HG03575 (cell line): ENCODE results near the gene HAND2.

ENCODE experiments used
- ATAC-seq: cut with Tn5 transposase; IDR thresholded peaks from one replicate; pipeline ENCODE4 v1.9.1; 2021; ENCODE audit not compliant: unreplicated experiment, insufficient number of reproducible peaks, low FRiP score; ENCODE audit errors: extremely low read depth

HAND2 gene

DNA sequence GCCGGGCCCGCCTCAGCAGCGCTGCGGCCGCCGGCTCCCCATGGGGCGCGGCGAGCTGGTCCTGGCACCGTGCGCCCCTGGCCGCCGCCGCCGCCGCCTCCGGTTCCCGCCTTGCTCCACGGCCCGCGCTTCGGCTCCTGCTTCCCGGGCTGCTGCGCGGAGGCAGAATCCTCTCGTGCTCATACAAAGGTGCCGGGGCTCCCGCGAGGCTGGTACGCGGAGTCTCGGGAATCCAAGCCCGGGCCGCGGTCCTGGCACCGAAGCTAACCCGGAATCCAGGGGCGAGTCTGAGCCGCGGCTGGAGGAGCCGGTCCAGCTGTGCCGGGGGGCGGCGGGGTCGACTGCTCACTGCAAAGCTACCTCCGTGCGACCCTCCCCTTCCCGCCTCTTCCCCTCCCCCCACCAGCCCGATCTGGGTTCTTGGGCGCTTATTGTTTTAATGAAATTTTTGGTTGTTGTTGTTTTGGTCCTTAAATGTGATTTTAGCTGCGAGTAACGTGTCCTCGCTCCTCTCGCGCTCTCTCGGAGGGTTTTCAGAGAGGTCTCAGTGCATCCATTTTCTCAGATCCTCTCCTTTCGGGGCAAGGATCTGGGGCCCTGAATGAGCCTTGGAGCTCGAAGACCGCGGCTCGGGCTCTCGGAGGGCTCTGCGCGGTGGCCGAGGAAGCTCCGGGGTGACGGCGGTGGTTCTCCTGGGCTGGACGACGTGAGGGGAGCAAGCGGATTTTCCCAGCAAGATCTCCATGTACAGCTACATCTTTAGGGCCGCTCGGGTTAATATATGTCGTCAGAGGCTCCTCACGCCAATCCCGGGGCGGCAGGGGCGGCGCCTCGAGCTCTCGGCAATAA is at the start of gene HAND2:
HAND2 (minus strand) TSS at position 753 of the 849 bp plus-strand sequence. CDS start 940 bp downstream, outside the sequence.
- ATAC-seq, result no peak

- ATAC-seq, result no peak
Observed at GRCh38 chr4:173578956-173579355, 48.9 kb upstream of the HAND2 start.

- no peak for ATAC-seq
Observed at GRCh38 chr4:173577963-173578362, 47.9 kb upstream of the HAND2 start.

DNA sequence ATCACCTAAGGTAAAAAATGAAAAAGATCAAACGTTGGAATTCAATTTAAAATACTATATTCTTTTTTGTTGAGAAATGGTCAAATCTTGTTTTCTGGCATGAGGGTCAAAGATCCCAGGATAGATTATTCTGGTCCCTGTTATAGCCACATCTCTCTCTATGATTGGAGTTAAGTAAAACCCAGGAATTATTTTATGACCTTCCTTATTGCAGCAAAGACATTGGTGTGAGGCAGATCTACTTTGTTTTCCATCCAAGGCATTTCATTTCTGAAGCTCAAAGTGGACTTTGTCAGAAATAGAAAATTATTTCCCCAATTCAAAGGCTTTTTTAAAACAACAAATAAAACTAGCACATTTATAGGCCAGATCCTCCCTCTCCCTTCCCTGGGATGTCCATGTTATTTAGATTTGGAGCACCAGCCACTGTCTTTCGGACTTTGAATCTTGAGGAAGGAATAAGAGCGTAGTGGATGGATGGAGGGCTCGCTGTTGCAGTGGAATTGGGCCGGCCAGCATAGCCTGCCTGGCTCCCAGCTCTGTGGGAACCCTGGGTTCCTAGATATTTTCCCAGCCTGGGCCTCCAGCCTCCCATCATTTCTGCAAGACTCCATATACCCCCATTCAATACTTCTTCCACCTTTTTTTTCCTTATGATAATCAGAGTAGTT is 45.6 kb upstream of the HAND2 start:
- no peak for ATAC-seq

DNA sequence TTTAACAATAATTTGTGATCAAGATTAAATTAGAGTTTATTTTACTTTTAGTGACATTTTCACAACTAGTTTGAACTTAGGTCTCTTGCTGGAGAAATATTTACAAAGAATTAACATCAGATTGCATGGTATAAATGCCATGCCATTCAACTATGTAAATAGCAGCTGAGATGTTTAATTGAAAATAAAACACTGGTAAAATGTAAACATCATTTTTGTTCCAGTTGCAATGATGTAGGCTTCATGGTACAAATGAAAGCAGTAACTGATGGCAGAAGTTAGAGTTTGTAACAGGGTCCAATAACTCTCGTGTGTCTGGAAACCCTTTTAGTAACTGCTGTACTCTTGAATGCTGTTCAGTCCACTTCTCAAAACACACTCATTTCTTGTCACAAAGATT is 43.7 kb upstream of the HAND2 start:
- ATAC-seq, result no peak

GRCh38 chr4:173573286-173573685 is 43.3 kb upstream of the HAND2 start:
- ATAC-seq, result no peak

GRCh38 chr4:173572493-173573129 is 42.6 kb upstream of the HAND2 start:
- no peak for ATAC-seq

DNA sequence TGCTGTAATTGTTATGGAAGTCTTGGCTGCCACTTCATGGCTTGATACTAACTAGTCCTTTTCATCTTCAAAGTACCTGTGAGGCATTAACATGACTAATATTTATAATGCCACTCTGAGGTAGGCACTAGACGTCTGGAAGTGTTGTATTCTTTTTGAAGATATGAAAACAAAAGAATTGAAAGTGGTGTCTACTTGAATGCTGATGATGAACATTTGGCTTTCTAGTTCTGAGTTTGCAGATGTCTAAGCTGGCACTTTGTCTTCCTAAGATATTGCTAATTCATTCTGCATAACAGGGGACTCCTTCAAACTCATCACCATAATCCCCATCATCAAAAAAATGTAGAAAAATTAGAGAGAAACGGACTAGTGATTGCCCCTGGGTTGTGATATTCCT is 41.6 kb upstream of the HAND2 start:
- ATAC-seq, result no peak

- ATAC-seq, result no peak
Observed at GRCh38 chr4:173565281-173565680, 35.3 kb upstream of the HAND2 start.

- no peak for ATAC-seq
Observed at GRCh38 chr4:173564461-173564860, 34.4 kb upstream of the HAND2 start.

DNA sequence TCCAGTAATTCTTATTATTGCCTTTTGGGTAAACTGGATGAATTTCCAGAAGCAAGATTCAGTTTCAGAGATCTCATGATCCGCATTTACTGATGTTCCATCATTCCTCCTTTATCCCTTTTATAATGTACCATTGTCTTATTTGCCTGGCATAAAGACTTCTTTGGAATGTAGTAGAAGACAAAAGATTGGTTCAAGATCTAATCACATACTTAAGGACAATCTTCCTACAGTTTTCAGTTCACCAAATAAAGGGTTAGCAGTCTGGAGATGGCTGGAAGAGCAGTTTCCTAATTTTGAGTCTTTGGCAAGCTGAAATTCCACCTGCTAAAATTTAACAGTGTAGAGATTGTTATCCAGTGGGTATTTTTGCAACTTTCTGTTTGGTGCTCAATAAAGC is 30.9 kb upstream of the HAND2 start:
- no peak for ATAC-seq

- ATAC-seq, result no peak
Observed at GRCh38 chr4:173556398-173557131, 26.5 kb upstream of the HAND2 start.

GRCh38 chr4:173547889-173548288 is 17.9 kb upstream of the HAND2 start:
- ATAC-seq, result no peak

- no peak for ATAC-seq
Observed at GRCh38 chr4:173546776-173547175, 16.7 kb upstream of the HAND2 start.

DNA sequence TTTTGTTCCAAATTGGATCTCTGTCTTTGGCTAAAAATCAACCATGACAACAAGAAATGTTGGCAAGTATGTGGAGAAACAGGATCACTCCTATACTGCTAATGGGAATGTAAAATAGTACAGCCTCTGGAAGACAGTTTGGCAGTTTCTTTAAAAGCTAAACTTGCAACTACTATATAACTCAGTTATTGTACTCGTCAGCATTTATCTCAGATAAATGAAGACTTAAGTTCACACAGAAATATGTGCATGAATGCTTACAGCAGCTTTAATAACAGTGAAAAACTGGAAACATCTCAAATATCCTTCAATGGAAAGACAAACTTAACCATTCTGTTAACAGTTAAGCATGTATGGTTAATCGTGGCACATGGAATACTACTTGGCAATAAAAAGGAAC is 15.4 kb upstream of the HAND2 start:
- no peak for ATAC-seq

GRCh38 chr4:173543266-173543665 is 13.2 kb upstream of the HAND2 start:
- no peak for ATAC-seq

DNA sequence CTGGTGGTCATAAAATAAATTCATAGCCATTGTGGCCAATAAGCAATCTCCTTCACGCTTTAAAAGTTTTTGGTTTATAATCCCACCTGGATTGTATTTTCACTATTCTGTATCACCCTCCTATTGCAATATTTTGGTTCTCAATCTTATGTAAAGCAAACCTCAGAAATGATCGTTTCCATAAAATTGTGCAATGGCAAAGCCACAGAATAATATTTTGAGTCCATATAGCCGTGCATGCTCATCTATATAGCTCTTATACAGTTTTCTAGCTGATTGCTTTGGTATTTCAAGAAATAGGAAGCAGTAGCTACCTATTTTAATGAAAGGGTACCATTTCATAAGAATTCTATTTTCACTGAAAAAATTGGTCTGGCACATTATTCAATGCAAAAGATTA is 10.0 kb upstream of the HAND2 start:
- no peak for ATAC-seq

- ATAC-seq, result no peak
Observed at GRCh38 chr4:173538909-173539445, 8.9 kb upstream of the HAND2 start.
